OCI-LY1 (cell line): ENCODE measurements around the gene EDC3.

Experiments
- H2AFZ ChIP-seq: fragments of 200-600 bp; sonication (generic), shearing (Covaris generic); 2 replicates; pipeline ENCODE4 v1.6.0; 2014; ENCODE audit warnings: antibody characterized with exemption, mild to moderate bottlenecking, low read length
- H3F3A ChIP-seq: fragments of 200-600 bp; sonication (generic), shearing (Covaris generic); 2 replicates; pipeline ENCODE4 v1.6.0; 2014; ENCODE audit warnings: mild to moderate bottlenecking, antibody characterized with exemption, low read length, moderate library complexity; ENCODE audit not compliant: insufficient read depth
- H3K27ac ChIP-seq: fragments of 200-600 bp; sonication (generic); 2 replicates; pipeline ENCODE4 v1.5.1; 2014; ENCODE audit warnings: low read length, mixed run types, mild to moderate bottlenecking, low read depth; ENCODE audit not compliant: poor library complexity, severe bottlenecking
- H3K27me3 ChIP-seq: fragments of 200-600 bp; sonication (generic); 2 replicates; pipeline ENCODE4 v1.6.0; 2014; ENCODE audit warnings: antibody characterized with exemption, mild to moderate bottlenecking, low read length, moderate library complexity; ENCODE audit not compliant: insufficient read depth
- H3K36me3 ChIP-seq: fragments of 200-600 bp; sonication (generic); 2 replicates; pipeline ENCODE4 v1.6.1; 2014; ENCODE audit warnings: mild to moderate bottlenecking, antibody characterized with exemption, low read length, moderate library complexity, mixed read lengths; ENCODE audit not compliant: insufficient read depth
- H3K4me1 ChIP-seq: fragments of 200-600 bp; sonication (generic); 2 replicates; pipeline ENCODE4 v1.5.1; 2014; ENCODE audit warnings: mild to moderate bottlenecking, low read length, moderate library complexity; ENCODE audit not compliant: insufficient read depth, severe bottlenecking
- H3K4me2 ChIP-seq: fragments of 200-600 bp; sonication (generic), shearing (Covaris generic); 2 replicates; pipeline ENCODE4 v1.6.1; 2014; ENCODE audit warnings: low read length
- H3K4me3 ChIP-seq: fragments of 200-600 bp; sonication (generic); 2 replicates; pipeline ENCODE4 v1.5.1; 2014; ENCODE audit warnings: low read length, low read depth, mild to moderate bottlenecking, mixed read lengths; ENCODE audit not compliant: poor library complexity, severe bottlenecking
- H3K79me2 ChIP-seq: fragments of 200-600 bp; shearing (Covaris generic); 2 replicates; pipeline ENCODE4 v1.6.1; 2016; ENCODE audit warnings: mixed run types, low read length, mixed read lengths; ENCODE audit not compliant: insufficient read depth
- H3K9ac ChIP-seq: fragments of 200-600 bp; sonication (generic), shearing (Covaris generic); 2 replicates; pipeline ENCODE4 v1.6.1; 2014; ENCODE audit warnings: mild to moderate bottlenecking, low read length, mixed read lengths
- H3K9me2 ChIP-seq: fragments of 200-600 bp; sonication (generic), shearing (Covaris generic); 2 replicates; pipeline ENCODE4 v1.6.1; 2014; ENCODE audit warnings: low read depth, mild to moderate bottlenecking, low read length, mixed read lengths
- H3K9me3 ChIP-seq: fragments of 200-600 bp; shearing (Covaris generic); 2 replicates; pipeline ENCODE4 v1.6.1; 2014; ENCODE audit warnings: low read length, mixed read lengths
- H4K20me1 ChIP-seq: fragments of 200-600 bp; sonication (generic), shearing (Covaris generic); 2 replicates; pipeline ENCODE4 v1.6.0; 2016; ENCODE audit warnings: mild to moderate bottlenecking, low read length; ENCODE audit not compliant: insufficient read depth
- CTCF ChIP-seq: fragments of 200-600 bp; sonication (generic), shearing (Covaris generic); IDR thresholded peaks from 2 replicates; pipeline ENCODE4 v1.5.1; 2017; ENCODE audit warnings: mild to moderate bottlenecking, antibody characterized with exemption, low read length, moderate library complexity, mixed read lengths
- EZH2 ChIP-seq: fragments of 200-600 bp; sonication (generic), shearing (Covaris generic); IDR thresholded peaks from 2 replicates; pipeline ENCODE4 v1.8.0; 2017; ENCODE audit warnings: borderline replicate concordance, mixed run types, mild to moderate bottlenecking, antibody characterized with exemption, low read length, moderate library complexity, mixed read lengths

The EDC3 gene

GRCh38 chr15:74680456-74680855, 15.4 kb downstream of the EDC3 start:
- Histone ChIP-seq H3K27me3 (no peaks in the 10 kb centered on the region), H3K4me3 (no peak overlapping the region), H3K9ac (no peak overlapping the region), H3K79me2 (peaks cover 29% of the 10 kb centered on the region), H3K9me2 (no peaks in the 10 kb centered on the region), H3K36me3 (peaks cover 15% of the 10 kb centered on the region), H4K20me1 (no peaks in the 10 kb centered on the region), H3K4me2 (no peak overlapping the region), H3F3A (no peaks in the 10 kb centered on the region), H3K4me1 (peaks cover 16% of the 10 kb centered on the region), H3K27ac (no peak overlapping the region), H3K9me3 (peaks cover 5% of the 10 kb centered on the region; the same call in 1 of the 2 replicates), H2AFZ (no peak overlapping the region)
- TF ChIP-seq EZH2 = no peak
- TF ChIP-seq CTCF = no peak

- Histone ChIP-seq H3K9ac (no peak overlapping the region), H3K4me3 (no peak overlapping the region), H3K79me2 (peaks cover 27% of the 10 kb centered on the region), H3K9me3 (no peaks in the 10 kb centered on the region), H4K20me1 (no peaks in the 10 kb centered on the region), H3K27ac (no peak overlapping the region), H3K36me3 (peaks cover 18% of the 10 kb centered on the region), H3F3A (no peaks in the 10 kb centered on the region), H3K4me1 (peaks cover 16% of the 10 kb centered on the region), H2AFZ (no peak overlapping the region), H3K9me2 (no peaks in the 10 kb centered on the region), H3K4me2 (no peak overlapping the region), H3K27me3 (no peaks in the 10 kb centered on the region)
- TF ChIP-seq CTCF (no peak), EZH2 (no peak)
Observed at GRCh38 chr15:74676801-74677200, 19.0 kb downstream of the EDC3 start.

GRCh38 chr15:74674161-74674560, 21.7 kb downstream of the EDC3 start:
- no peaks in the 10 kb centered on the region for H3K9me2 ChIP-seq
- H3K4me1 ChIP-seq = peaks cover 16% of the 10 kb centered on the region
- H3K9me3 ChIP-seq = no peaks in the 10 kb centered on the region
- no peaks in the 10 kb centered on the region for H4K20me1 ChIP-seq
- no peak overlapping the region for H3K4me2 ChIP-seq
- no peak for TF ChIP-seq CTCF
- TF ChIP-seq EZH2 = no peak
- H3K27me3 ChIP-seq = no peaks in the 10 kb centered on the region
- H3K36me3 ChIP-seq = peaks cover 31% of the 10 kb centered on the region
- no peak overlapping the region for H2AFZ ChIP-seq
- peaks cover 16% of the 10 kb centered on the region for H3K79me2 ChIP-seq
- H3K27ac ChIP-seq = no peak overlapping the region
- H3F3A ChIP-seq = no peaks in the 10 kb centered on the region
- H3K4me3 ChIP-seq = no peak overlapping the region
- H3K9ac ChIP-seq = no peak overlapping the region
